GM12878 (cell line): ENCODE data around the gene HES2.
"Not testable (repeated sequence)": the region's sequence is repeated elsewhere in the genome, so short reads cannot be mapped to it uniquely, and the experiment has no call there.

Experiments
- MAX ChIP-seq: IDR thresholded peaks from 2 replicates; pipeline ENCODE4 v1.6.1; 2012; ENCODE audit warnings: low read depth, low read length, improper control_type of control experiment
- TCF7 ChIP-seq: IDR thresholded peaks from 2 replicates; pipeline ENCODE4 v1.6.1; 2014; ENCODE audit warnings: antibody characterized with exemption, borderline replicate concordance

GRCh38 chr1:6455752-6456520, 36.2 kb upstream of the HES2 start:
- not testable (repeated sequence) for TF ChIP-seq MAX, TCF7
